ENCODE results near the gene POLE3. TPM values are rescaled to one million over a fixed set of nuclear protein-coding genes. Genes with fewer than 3 reads are reported as not detected.

Gene POLE3
- total and polyA plus RNA-seq, 2 donors = 34.8 to 50.4 TPM

DNA sequence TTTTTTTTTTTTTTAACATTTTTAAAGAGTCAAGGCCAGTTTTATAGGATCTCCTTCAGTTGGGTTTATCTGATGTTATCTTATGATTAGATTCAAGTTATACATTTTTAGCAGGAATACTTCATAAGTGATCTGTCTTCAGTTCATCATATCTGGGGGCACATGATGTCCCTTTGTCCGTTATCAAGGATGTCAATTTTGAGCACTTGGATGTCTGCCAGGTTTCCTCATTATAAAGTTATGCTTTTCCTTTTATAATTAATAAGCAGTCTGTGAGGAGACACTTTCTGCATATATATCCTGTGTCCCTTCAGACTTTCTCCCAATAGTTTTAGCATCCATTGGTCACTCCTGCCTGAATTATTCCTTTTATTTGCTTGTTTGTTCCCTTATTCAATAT lies 45.5 kb downstream of the POLE3 start:
- no peaks in the 10 kb centered on the region for H3K36me3 ChIP-seq (ENCODE audit: insufficient read depth)
- 71% methylated on average over 1 of the region's 1 CpG for WGBS
- H3K27ac ChIP-seq (ENCODE audit: low read depth) = no peak overlapping the region
- DNase-seq (ENCODE audit: extremely low spot score) = no peak
- H3K4me3 ChIP-seq (ENCODE audit: low read depth, low read length) = no peak overlapping the region
- H3K4me1 ChIP-seq (ENCODE audit: insufficient read depth) = no peaks in the 10 kb centered on the region

DNA sequence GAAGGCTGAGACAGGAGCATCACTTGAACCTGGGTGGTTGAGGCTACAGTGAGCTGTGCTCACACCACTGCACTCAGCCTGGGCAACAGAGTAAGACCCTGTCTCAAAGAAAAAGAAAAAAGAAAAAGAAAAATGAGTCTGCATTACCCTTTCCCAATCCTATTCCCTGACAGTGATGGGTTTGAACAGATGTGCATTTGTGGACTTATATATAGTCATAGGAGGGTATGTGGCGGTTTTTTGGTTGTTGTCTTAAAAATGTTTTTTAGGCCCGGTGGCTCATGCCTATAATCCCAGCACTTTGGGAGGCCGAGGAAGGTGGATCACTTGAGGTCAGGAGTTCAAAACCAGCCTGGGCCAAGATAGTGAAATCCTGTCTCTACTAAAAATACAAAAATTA lies 47.1 kb downstream of the POLE3 start:
- WGBS = 74% methylated on average over 3 of the region's 3 CpGs
- DNase-seq (ENCODE audit: extremely low spot score) = no peak

DNA sequence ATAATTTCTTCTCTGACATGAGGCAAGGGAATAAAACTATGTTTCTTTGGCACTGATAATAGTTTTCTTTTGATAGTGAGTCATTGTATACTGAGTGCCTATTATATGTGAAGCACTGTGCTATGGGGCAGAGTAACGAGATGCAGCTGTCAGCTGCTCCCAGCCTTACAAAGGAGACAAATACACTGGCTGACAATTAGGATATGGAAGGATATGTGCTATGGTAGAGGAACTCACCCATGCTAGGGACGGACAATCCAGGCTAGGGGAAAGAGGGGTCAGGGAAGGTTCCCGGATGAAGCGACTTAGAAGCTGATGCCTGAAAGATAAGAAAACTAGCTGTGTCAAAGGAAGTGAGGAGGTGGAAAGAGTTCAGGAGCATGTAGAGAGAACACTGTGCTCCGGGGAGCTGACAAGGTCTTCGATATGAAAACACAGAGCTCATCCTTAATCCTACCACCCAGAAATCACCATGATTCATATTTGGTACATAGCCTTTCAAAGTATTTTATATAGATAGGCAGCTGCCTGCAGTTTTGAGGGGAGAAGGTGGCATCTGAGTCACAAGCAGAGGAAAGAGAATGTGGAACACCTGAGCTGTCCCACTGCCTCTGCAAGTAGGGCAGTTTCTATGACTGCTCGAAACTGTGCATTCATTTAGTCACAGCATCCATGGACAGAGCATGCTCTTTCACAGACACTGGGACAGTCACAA lies 49.0 kb downstream of the POLE3 start:
- Histone ChIP-seq H3K4me1 (ENCODE audit: insufficient read depth) (no peaks in the 10 kb centered on the region), H3K27ac (ENCODE audit: low read depth) (no peak overlapping the region), H3K36me3 (ENCODE audit: insufficient read depth) (no peaks in the 10 kb centered on the region), H3K4me3 (ENCODE audit: low read depth, low read length) (no peak overlapping the region)
- DNase-seq (ENCODE audit: extremely low spot score) = no peak
- 34% methylated on average over 7 of the region's 7 CpGs for WGBS

More for the DNA sequence above, 47.1 kb downstream of the POLE3 start:
- H3K36me3 ChIP-seq (ENCODE audit: insufficient read depth) = no peaks in the 10 kb centered on the region
- no peaks in the 10 kb centered on the region for H3K4me1 ChIP-seq (ENCODE audit: insufficient read depth)
- no peak overlapping the region for H3K27ac ChIP-seq (ENCODE audit: low read depth)
- H3K4me3 ChIP-seq (ENCODE audit: low read depth, low read length) = no peak overlapping the region

DNA sequence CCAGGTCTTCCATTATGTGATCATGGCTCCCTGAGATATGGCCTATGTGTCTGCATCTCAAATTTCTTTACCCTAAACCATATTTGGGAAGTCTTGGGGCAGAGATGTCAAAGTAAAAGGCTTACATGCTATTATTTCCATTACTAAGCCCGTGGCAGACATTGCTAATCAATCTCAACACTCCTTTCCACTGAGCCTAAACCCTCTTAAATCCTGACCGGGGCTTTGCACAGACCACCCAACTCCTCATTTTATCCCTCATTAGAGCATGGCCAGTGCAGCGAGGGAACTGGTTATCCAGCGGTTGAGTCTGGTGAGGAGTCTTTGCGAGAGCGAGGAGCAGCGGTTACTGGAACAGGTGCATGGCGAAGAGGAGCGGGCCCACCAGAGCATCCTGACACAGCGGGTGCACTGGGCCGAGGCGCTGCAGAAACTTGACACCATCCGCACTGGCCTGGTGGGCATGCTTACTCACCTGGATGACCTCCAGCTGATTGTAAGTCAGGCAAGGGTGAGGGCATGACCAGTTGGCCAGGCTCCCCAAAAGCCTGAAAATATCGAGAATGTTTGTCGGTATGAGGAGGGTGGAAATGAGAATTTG lies 50.1 kb downstream of the POLE3 start:
- H3K27ac ChIP-seq (ENCODE audit: low read depth) = no peak overlapping the region
- no peaks in the 10 kb centered on the region for H3K4me1 ChIP-seq (ENCODE audit: insufficient read depth)
- H3K36me3 ChIP-seq (ENCODE audit: insufficient read depth) = no peaks in the 10 kb centered on the region
- DNase-seq (ENCODE audit: extremely low spot score) = no peak
- H3K4me3 ChIP-seq (ENCODE audit: low read depth, low read length) = no peak overlapping the region
- 86% methylated on average over 15 of the region's 15 CpGs for WGBS

DNA sequence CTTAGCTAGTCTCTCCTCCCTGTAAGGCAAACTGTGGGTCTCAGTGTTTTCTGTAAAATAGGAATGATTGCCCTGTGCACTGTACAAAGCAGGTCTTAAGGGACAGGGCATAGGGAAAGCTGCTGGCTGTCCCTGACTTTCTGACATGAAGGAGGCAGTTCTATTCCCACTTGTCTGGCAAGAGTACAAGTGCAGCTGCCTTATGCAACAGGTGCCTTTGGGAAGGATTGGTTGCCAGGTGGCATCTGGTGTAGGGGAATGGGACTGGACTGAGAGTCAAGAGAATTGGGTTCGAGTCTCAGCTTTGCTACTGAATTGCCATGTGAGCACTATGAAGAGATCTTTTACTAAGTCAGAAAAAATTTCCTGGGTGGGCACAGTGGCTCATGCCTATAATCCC lies 51.1 kb downstream of the POLE3 start:
- 88% methylated on average over 1 of the region's 1 CpG for WGBS
- Histone ChIP-seq H3K36me3 (ENCODE audit: insufficient read depth) (no peaks in the 10 kb centered on the region), H3K4me3 (ENCODE audit: low read depth, low read length) (no peak overlapping the region), H3K27ac (ENCODE audit: low read depth) (no peak overlapping the region), H3K4me1 (ENCODE audit: insufficient read depth) (no peaks in the 10 kb centered on the region)
- no peak for DNase-seq (ENCODE audit: extremely low spot score)

Other genes with a start within 250 kb of the POLE3 start
- 33.6 TPM for gene FKBP15, start 189.4 kb downstream of the POLE3 start, total RNA-seq
- 18.2 TPM for gene FKBP15, start 189.4 kb downstream of the POLE3 start, polyA plus RNA-seq
- 19.5 TPM for gene SLC31A1, start 189.1 kb downstream of the POLE3 start, total RNA-seq
- gene SLC31A1, start 189.1 kb downstream of the POLE3 start, polyA plus RNA-seq = 10.1 TPM
- gene CDC26, start 135.1 kb downstream of the POLE3 start, total RNA-seq = 25.5 TPM
- gene CDC26, start 135.1 kb downstream of the POLE3 start, polyA plus RNA-seq = 35.2 TPM
- 23.4 TPM for gene PRPF4, start 135.0 kb downstream of the POLE3 start, total RNA-seq
- 14.4 TPM for gene PRPF4, start 135.0 kb downstream of the POLE3 start, polyA plus RNA-seq
- 0.26 TPM for gene RNF183, start 107.3 kb downstream of the POLE3 start, total RNA-seq
- gene RNF183, start 107.3 kb downstream of the POLE3 start, polyA plus RNA-seq = 0.15 TPM
- gene WDR31, start 70.4 kb downstream of the POLE3 start, total RNA-seq = 1.7 TPM
- gene WDR31, start 70.4 kb downstream of the POLE3 start, polyA plus RNA-seq = 2.6 TPM
- gene BSPRY, start 61.1 kb downstream of the POLE3 start, total RNA-seq = 1.2 TPM
- gene BSPRY, start 61.1 kb downstream of the POLE3 start, polyA plus RNA-seq = 2.4 TPM
- gene HDHD3, start 33.7 kb downstream of the POLE3 start, total RNA-seq = 5.1 TPM
- 32.2 TPM for gene HDHD3, start 33.7 kb downstream of the POLE3 start, polyA plus RNA-seq
- 16.6 TPM for gene ALAD, start 9.4 kb downstream of the POLE3 start, total RNA-seq
- 55.4 TPM for gene ALAD, start 9.4 kb downstream of the POLE3 start, polyA plus RNA-seq
- gene C9orf43, start 72 bp upstream of the POLE3 start, total RNA-seq = 0.74 TPM
- 0.14 TPM for gene C9orf43, start 72 bp upstream of the POLE3 start, polyA plus RNA-seq
- gene RGS3, start 53.1 kb upstream of the POLE3 start, total RNA-seq = 52.4 TPM
- 28.5 TPM for gene RGS3, start 53.1 kb upstream of the POLE3 start, polyA plus RNA-seq

Measured in urinary bladder (tissue), 4 donors.